ENCODE measurements around the gene SRRM5.
A peak's percentile ranks its signal among the peaks of the same experiment; 100 is the strongest.

The SRRM5 gene

GRCh38 chr19:43612374-43612773, 486 bp downstream of the SRRM5 start:
- Histone ChIP-seq H4K5ac (ENCODE audit: low read length) (no peak overlapping the region), H3K79me2 (ENCODE audit: control insufficient read depth, insufficient read depth, low read length) (no peaks in the 10 kb centered on the region), H3K56ac (ENCODE audit: low read length) (no peak overlapping the region), H3K4me3 (ENCODE audit: low read length) (no peak overlapping the region), H3K9ac (ENCODE audit: low read length) (no peak overlapping the region), H3K18ac (ENCODE audit: low read length) (no peak overlapping the region), H3K36me3 (ENCODE audit: control insufficient read depth, insufficient read depth, low read length) (no peaks in the 10 kb centered on the region), H3K27ac (ENCODE audit: low read depth, low read length) (no peak overlapping the region), H2AK5ac (ENCODE audit: low read length) (no peak overlapping the region), H2BK120ac (ENCODE audit: low read depth, low read length) (no peak overlapping the region), H3K27me3 (ENCODE audit: insufficient read depth, low read length, poor library complexity) (no peaks in the 10 kb centered on the region), H4K8ac (ENCODE audit: low read depth, low read length) (no peak overlapping the region), H2BK15ac (replicated peaks; ENCODE audit: low read depth) (no peak overlapping the region), H3K23ac (ENCODE audit: low read length) (no peak overlapping the region), H3K79me1 (ENCODE audit: low read length) (peaks cover 1% of the 10 kb centered on the region), H2BK5ac (ENCODE audit: low read length) (no peak overlapping the region), H3K4me1 (ENCODE audit: control insufficient read depth, low read depth, low read length) (no peaks in the 10 kb centered on the region), H3K4ac (ENCODE audit: low read depth, low read length) (no peak overlapping the region), H3K4me2 (ENCODE audit: low read length) (no peak overlapping the region)
- peak; percentile 5 for DNase-seq
- WGBS (ENCODE audit: extremely low coverage, insufficient coverage, low lambda C conversion rate) = no CpG with 5 or more reads among the region's 12 CpGs

DNA sequence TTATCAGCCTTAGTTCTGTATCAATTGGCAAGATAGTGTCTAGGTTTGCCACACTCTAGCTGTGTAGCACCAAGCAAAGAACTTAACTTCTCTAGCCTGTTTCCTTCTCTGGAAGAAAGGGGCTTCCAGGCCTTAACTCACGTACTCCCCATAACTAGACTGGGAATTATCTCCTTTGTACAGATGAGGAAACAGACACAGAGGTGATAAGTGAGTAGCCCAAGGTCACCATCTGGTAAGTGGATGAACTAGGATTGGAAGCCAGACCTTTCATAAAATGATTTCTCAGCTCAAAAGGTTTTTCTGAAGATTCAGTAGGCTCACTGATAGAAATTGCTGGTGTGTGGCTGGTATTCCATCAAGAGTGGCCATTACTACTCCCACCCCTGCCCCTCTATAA, 4.4 kb downstream of the SRRM5 start:
- no peak overlapping the region for H3K23ac ChIP-seq (ENCODE audit: low read length)
- no peak overlapping the region for H3K27ac ChIP-seq (ENCODE audit: low read depth, low read length)
- no peak overlapping the region for H2BK15ac ChIP-seq (replicated peaks; ENCODE audit: low read depth)
- no peaks in the 10 kb centered on the region for H3K79me2 ChIP-seq (ENCODE audit: control insufficient read depth, insufficient read depth, low read length)
- H2BK5ac ChIP-seq (ENCODE audit: low read length) = no peak overlapping the region
- H3K4me3 ChIP-seq (ENCODE audit: low read length) = no peak overlapping the region
- H3K27me3 ChIP-seq (ENCODE audit: insufficient read depth, low read length, poor library complexity) = no peaks in the 10 kb centered on the region
- H2AK5ac ChIP-seq (ENCODE audit: low read length) = no peak overlapping the region
- no peak overlapping the region for H4K5ac ChIP-seq (ENCODE audit: low read length)
- H3K36me3 ChIP-seq (ENCODE audit: control insufficient read depth, insufficient read depth, low read length) = no peaks in the 10 kb centered on the region
- H3K4me2 ChIP-seq (ENCODE audit: low read length) = no peak overlapping the region
- H3K18ac ChIP-seq (ENCODE audit: low read length) = no peak overlapping the region
- DNase-seq = no peak
- H3K9ac ChIP-seq (ENCODE audit: low read length) = no peak overlapping the region
- no peak overlapping the region for H3K56ac ChIP-seq (ENCODE audit: low read length)
- no peaks in the 10 kb centered on the region for H3K4me1 ChIP-seq (ENCODE audit: control insufficient read depth, low read depth, low read length)
- H3K4ac ChIP-seq (ENCODE audit: low read depth, low read length) = no peak overlapping the region
- WGBS (ENCODE audit: extremely low coverage, insufficient coverage, low lambda C conversion rate) = no CpG with 5 or more reads among the region's 1 CpG
- no peak overlapping the region for H4K8ac ChIP-seq (ENCODE audit: low read depth, low read length)
- H3K79me1 ChIP-seq (ENCODE audit: low read length) = peaks cover 1% of the 10 kb centered on the region
- no peak overlapping the region for H2BK120ac ChIP-seq (ENCODE audit: low read depth, low read length)

DNA sequence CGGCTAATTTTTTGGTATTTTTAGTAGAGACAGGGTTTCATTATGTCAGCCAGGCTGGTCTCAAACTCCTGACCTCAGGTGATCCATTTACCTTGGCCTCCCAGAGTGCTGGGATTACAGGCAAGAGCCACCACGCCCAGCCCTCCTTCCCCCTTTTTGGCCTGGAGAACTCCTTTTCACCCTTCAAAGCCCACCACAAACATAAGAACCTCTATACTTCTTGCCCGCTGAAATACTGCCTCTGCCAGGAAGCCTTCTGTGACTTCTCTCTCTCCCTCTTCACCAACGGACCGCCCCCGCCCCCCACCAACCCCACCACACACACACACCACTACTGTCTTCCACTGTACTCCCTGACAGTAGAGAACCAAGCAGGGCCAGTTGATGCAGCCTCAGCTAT, 5.1 kb downstream of the SRRM5 start:
- no peak overlapping the region for H3K23ac ChIP-seq (ENCODE audit: low read length)
- H4K8ac ChIP-seq (ENCODE audit: low read depth, low read length) = no peak overlapping the region
- no peak overlapping the region for H2BK120ac ChIP-seq (ENCODE audit: low read depth, low read length)
- no peaks in the 10 kb centered on the region for H3K4me1 ChIP-seq (ENCODE audit: control insufficient read depth, low read depth, low read length)
- no peak overlapping the region for H3K4me2 ChIP-seq (ENCODE audit: low read length)
- no peak overlapping the region for H3K9ac ChIP-seq (ENCODE audit: low read length)
- no peaks in the 10 kb centered on the region for H3K36me3 ChIP-seq (ENCODE audit: control insufficient read depth, insufficient read depth, low read length)
- H3K4ac ChIP-seq (ENCODE audit: low read depth, low read length) = no peak overlapping the region
- H4K5ac ChIP-seq (ENCODE audit: low read length) = no peak overlapping the region
- H3K27ac ChIP-seq (ENCODE audit: low read depth, low read length) = no peak overlapping the region
- H3K56ac ChIP-seq (ENCODE audit: low read length) = no peak overlapping the region
- no peak overlapping the region for H2BK15ac ChIP-seq (replicated peaks; ENCODE audit: low read depth)
- no CpG with 5 or more reads among the region's 6 CpGs for WGBS (ENCODE audit: extremely low coverage, insufficient coverage, low lambda C conversion rate)
- no peak overlapping the region for H3K4me3 ChIP-seq (ENCODE audit: low read length)
- no peaks in the 10 kb centered on the region for H3K27me3 ChIP-seq (ENCODE audit: insufficient read depth, low read length, poor library complexity)
- no peak overlapping the region for H2AK5ac ChIP-seq (ENCODE audit: low read length)
- no peak overlapping the region for H2BK5ac ChIP-seq (ENCODE audit: low read length)
- H3K79me2 ChIP-seq (ENCODE audit: control insufficient read depth, insufficient read depth, low read length) = no peaks in the 10 kb centered on the region
- DNase-seq = no peak
- H3K79me1 ChIP-seq (ENCODE audit: low read length) = peaks cover 1% of the 10 kb centered on the region
- H3K18ac ChIP-seq (ENCODE audit: low read length) = no peak overlapping the region

DNA sequence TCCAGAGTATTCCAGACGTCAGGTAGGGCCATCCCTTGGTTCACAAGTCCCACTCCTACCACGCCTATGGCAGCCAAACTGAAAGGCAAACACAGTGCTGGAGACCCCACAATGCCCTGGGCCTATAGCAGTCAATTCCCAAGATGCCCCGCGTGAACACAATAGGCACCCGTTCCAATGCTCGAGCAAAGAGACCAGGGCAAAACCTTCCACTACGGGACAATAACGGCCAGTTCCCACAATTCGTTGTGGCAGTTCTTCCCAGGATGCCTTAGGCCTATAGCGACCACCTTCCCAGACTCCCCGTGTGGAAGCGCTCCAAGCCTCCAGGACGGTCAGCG, 7.0 kb downstream of the SRRM5 start:
- WGBS (ENCODE audit: extremely low coverage, insufficient coverage, low lambda C conversion rate) = no CpG with 5 or more reads among the region's 14 CpGs
- Histone ChIP-seq H3K79me1 (ENCODE audit: low read length) (peaks cover 1% of the 10 kb centered on the region), H3K18ac (ENCODE audit: low read length) (peak overlapping the region; percentile 77), H3K27me3 (ENCODE audit: insufficient read depth, low read length, poor library complexity) (no peaks in the 10 kb centered on the region), H2BK15ac (replicated peaks; ENCODE audit: low read depth) (no peak overlapping the region), H3K4me1 (ENCODE audit: control insufficient read depth, low read depth, low read length) (no peaks in the 10 kb centered on the region), H3K36me3 (ENCODE audit: control insufficient read depth, insufficient read depth, low read length) (no peaks in the 10 kb centered on the region), H3K56ac (ENCODE audit: low read length) (peak overlapping the region; percentile 77), H3K4me2 (ENCODE audit: low read length) (peak overlapping the region; percentile 28), H4K5ac (ENCODE audit: low read length) (no peak overlapping the region), H3K4me3 (ENCODE audit: low read length) (peak overlapping the region; percentile 18), H3K23ac (ENCODE audit: low read length) (no peak overlapping the region), H2BK5ac (ENCODE audit: low read length) (no peak overlapping the region), H3K9ac (ENCODE audit: low read length) (peak overlapping the region; percentile 71), H2BK120ac (ENCODE audit: low read depth, low read length) (no peak overlapping the region), H4K8ac (ENCODE audit: low read depth, low read length) (no peak overlapping the region), H3K4ac (ENCODE audit: low read depth, low read length) (no peak overlapping the region), H3K27ac (ENCODE audit: low read depth, low read length) (peak overlapping the region; percentile 85), H3K79me2 (ENCODE audit: control insufficient read depth, insufficient read depth, low read length) (no peaks in the 10 kb centered on the region), H2AK5ac (ENCODE audit: low read length) (no peak overlapping the region)
- DNase-seq = no peak

DNA sequence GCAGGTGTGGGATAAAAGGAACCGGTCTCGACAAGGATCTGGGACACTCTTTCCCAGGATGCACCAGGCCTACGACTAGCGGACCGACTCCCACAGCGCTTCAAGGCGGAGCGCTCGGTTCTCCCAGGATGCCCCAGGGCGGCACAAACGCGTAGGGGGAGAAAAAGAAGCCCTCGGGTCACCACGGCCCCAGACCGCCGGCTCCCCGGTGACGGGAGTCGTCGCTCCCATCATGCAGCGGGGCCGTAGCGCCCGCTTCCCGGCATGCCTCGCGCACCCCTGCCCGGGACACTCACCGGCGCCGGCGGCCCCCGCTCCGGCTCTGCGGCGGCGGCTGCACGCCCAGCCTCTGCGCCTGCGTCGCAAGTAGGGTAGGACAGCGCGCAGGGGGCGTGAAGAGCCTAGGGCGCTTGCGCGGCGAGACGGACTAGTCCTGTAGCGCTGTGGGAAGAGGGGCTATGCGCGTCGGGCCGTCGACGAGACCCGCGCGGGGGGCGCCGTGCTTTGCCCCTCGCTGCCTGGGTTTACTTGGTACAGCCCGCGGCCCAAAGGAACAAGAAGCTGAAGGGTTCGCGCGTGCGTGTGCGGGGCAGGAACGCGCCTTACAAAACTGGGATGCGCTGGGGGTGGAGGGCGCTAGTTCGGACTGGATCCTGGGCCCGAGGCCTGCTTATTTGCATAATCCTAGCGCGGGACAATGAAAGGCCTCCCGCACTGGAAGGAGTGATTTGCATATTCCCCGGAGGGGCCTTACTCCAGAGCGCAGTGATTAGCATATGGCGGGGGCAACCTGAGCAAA, 7.6 kb downstream of the SRRM5 start, which contains the start of gene ZNF428:
ZNF428 (minus strand) TSS at position 368 of the 799 bp plus-strand sequence. CDS start 5,325 bp downstream, outside the sequence.
- H3K36me3 ChIP-seq (ENCODE audit: control insufficient read depth, insufficient read depth, low read length) = no peaks in the 10 kb centered on the region
- H3K4ac ChIP-seq (ENCODE audit: low read depth, low read length) = peak within 1 kb of the TSS; percentile 66
- no peak within 1 kb of the TSS for H2AK5ac ChIP-seq (ENCODE audit: low read length)
- peaks cover 1% of the 10 kb centered on the region for H3K79me1 ChIP-seq (ENCODE audit: low read length)
- H3K27ac ChIP-seq (ENCODE audit: low read depth, low read length) = peak within 1 kb of the TSS; percentile 85
- peak within 1 kb of the TSS; percentile 54 for H3K23ac ChIP-seq (ENCODE audit: low read length)
- H3K9ac ChIP-seq (ENCODE audit: low read length) = peak within 1 kb of the TSS; percentile 71
- no peaks in the 10 kb centered on the region for H3K27me3 ChIP-seq (ENCODE audit: insufficient read depth, low read length, poor library complexity)
- no CpG with 5 or more reads among the region's 81 CpGs for WGBS (ENCODE audit: extremely low coverage, insufficient coverage, low lambda C conversion rate)
- peak within 1 kb of the TSS; percentile 16 for H2BK5ac ChIP-seq (ENCODE audit: low read length)
- peak within 1 kb of the TSS; percentile 77 for H3K18ac ChIP-seq (ENCODE audit: low read length)
- H4K5ac ChIP-seq (ENCODE audit: low read length) = no peak within 1 kb of the TSS
- H3K4me1 ChIP-seq (ENCODE audit: control insufficient read depth, low read depth, low read length) = no peaks in the 10 kb centered on the region
- H3K56ac ChIP-seq (ENCODE audit: low read length) = peak within 1 kb of the TSS; percentile 78
- DNase-seq = peak; percentile 98
- H3K79me2 ChIP-seq (ENCODE audit: control insufficient read depth, insufficient read depth, low read length) = no peaks in the 10 kb centered on the region
- H2BK120ac ChIP-seq (ENCODE audit: low read depth, low read length) = no peak within 1 kb of the TSS
- no peak within 1 kb of the TSS for H4K8ac ChIP-seq (ENCODE audit: low read depth, low read length)
- H3K4me3 ChIP-seq (ENCODE audit: low read length) = peak within 1 kb of the TSS; percentile 18
- peak within 1 kb of the TSS; percentile 44 for H3K4me2 ChIP-seq (ENCODE audit: low read length)
- H2BK15ac ChIP-seq (replicated peaks; ENCODE audit: low read depth) = no peak within 1 kb of the TSS

All from mesendoderm (in vitro differentiated cells).